G401.6 (cell line): ENCODE results near the gene SNX27.

ENCODE experiments used
- FAIRE-seq: peaks from 2 replicates; lab custom pipeline; 2012; peaks lifted over from hg19 to GRCh38; lab: Jason Lieb, UNC

Gene SNX27

GRCh38 chr1:151706464-151707415 is 94.9 kb downstream of the SNX27 start:
- no peak for FAIRE-seq

- FAIRE-seq: no peak
Measured at GRCh38 chr1:151707541-151708065, 95.8 kb downstream of the SNX27 start.

GRCh38 chr1:151708891-151709290 is 97.0 kb downstream of the SNX27 start:
- no peak for FAIRE-seq

GRCh38 chr1:151710187-151710840 is 98.5 kb downstream of the SNX27 start:
- no peak for FAIRE-seq

- FAIRE-seq: no peak
Measured at GRCh38 chr1:151711044-151711800, 99.4 kb downstream of the SNX27 start.

GRCh38 chr1:151711951-151712350 is 100.1 kb downstream of the SNX27 start:
- FAIRE-seq: no peak

GRCh38 chr1:151713044-151713443 is 101.2 kb downstream of the SNX27 start:
- FAIRE-seq: no peak

GRCh38 chr1:151713874-151714273 is 102.0 kb downstream of the SNX27 start:
- no peak for FAIRE-seq

GRCh38 chr1:151714820-151715725 is 103.2 kb downstream of the SNX27 start:
- no peak for FAIRE-seq

GRCh38 chr1:151715726-151716404 is 104.0 kb downstream of the SNX27 start:
- no peak for FAIRE-seq

GRCh38 chr1:151716405-151716762 is 104.5 kb downstream of the SNX27 start:
- FAIRE-seq: no peak

GRCh38 chr1:151716771-151717631 is 105.2 kb downstream of the SNX27 start, which contains the start of gene CELF3:
CELF3 (minus strand) TSS chr1:151716803; CDS start chr1:151716020, 783 bp downstream.
- no peak for FAIRE-seq

GRCh38 chr1:151718011-151718431 is 106.2 kb downstream of the SNX27 start:
- FAIRE-seq: no peak

- no peak for FAIRE-seq
Measured at GRCh38 chr1:151718666-151719065, 106.8 kb downstream of the SNX27 start.

GRCh38 chr1:151720125-151720524 is 108.3 kb downstream of the SNX27 start:
- FAIRE-seq: no peak

- FAIRE-seq: no peak
Measured at GRCh38 chr1:151720554-151720953, 108.7 kb downstream of the SNX27 start.

GRCh38 chr1:151720974-151721787 is 109.3 kb downstream of the SNX27 start, which contains the start of gene RIIAD1:
RIIAD1 (plus strand) TSS chr1:151721522; CDS start chr1:151721537, 15 bp downstream.
- no peak for FAIRE-seq

GRCh38 chr1:151721788-151722510 is 110.1 kb downstream of the SNX27 start:
- no peak for FAIRE-seq
